SK-N-MC (cell line): ENCODE results near the gene SCD5.
"Not testable (repeated sequence)": the region's sequence is repeated elsewhere in the genome, so short reads cannot be mapped to it uniquely, and the experiment has no call there.

Experiments
- DNase-seq: peaks from one replicate; pipeline ENCODE4 v3.0.0-alpha.2; 2011; ENCODE audit warnings: low read depth, low spot score
- H3K27ac ChIP-seq: fragments of 200-600 bp; sonication (generic); 2 replicates; pipeline ENCODE4 v1.5.1; 2016; ENCODE audit warnings: mixed run types
- H3K36me3 ChIP-seq: fragments of 200-600 bp; sonication (generic); 2 replicates; pipeline ENCODE4 v1.6.1; 2017; ENCODE audit warnings: antibody characterized with exemption, low read length, mixed read lengths; ENCODE audit not compliant: insufficient read depth
- H3K4me3 ChIP-seq: fragments of 200-600 bp; sonication (generic); 2 replicates; pipeline ENCODE4 v1.5.1; 2016
- H3K9ac ChIP-seq: fragments of 200-600 bp; sonication (generic); 2 replicates; pipeline ENCODE4 v1.8.0; 2017; ENCODE audit warnings: mixed run types, mixed read lengths; ENCODE audit not compliant: insufficient read length
- H3K9me3 ChIP-seq: fragments of 200-600 bp; sonication (generic); 2 replicates; pipeline ENCODE4 v1.6.1; 2017; ENCODE audit warnings: low read depth, mild to moderate bottlenecking, antibody characterized with exemption, low read length, moderate library complexity, mixed read lengths
- EZH2 ChIP-seq: fragments of 200-600 bp; sonication (generic); IDR thresholded peaks from one replicate; pipeline ENCODE4 v1.6.1; 2017; ENCODE audit warnings: antibody characterized with exemption
- FOXP2 ChIP-seq: optimal IDR thresholded peaks from 2 replicates; pipeline ENCODE3; 2011; ENCODE audit warnings: mild to moderate bottlenecking, moderate library complexity; ENCODE audit not compliant: insufficient read depth; ENCODE audit errors: extremely low read length, control extremely low read depth
- POLR2AphosphoS5 ChIP-seq: IDR thresholded peaks from 2 replicates; pipeline ENCODE4 v1.6.1; 2012; ENCODE audit warnings: mild to moderate bottlenecking, low read depth, low read length, borderline replicate concordance

SCD5 gene

DNA sequence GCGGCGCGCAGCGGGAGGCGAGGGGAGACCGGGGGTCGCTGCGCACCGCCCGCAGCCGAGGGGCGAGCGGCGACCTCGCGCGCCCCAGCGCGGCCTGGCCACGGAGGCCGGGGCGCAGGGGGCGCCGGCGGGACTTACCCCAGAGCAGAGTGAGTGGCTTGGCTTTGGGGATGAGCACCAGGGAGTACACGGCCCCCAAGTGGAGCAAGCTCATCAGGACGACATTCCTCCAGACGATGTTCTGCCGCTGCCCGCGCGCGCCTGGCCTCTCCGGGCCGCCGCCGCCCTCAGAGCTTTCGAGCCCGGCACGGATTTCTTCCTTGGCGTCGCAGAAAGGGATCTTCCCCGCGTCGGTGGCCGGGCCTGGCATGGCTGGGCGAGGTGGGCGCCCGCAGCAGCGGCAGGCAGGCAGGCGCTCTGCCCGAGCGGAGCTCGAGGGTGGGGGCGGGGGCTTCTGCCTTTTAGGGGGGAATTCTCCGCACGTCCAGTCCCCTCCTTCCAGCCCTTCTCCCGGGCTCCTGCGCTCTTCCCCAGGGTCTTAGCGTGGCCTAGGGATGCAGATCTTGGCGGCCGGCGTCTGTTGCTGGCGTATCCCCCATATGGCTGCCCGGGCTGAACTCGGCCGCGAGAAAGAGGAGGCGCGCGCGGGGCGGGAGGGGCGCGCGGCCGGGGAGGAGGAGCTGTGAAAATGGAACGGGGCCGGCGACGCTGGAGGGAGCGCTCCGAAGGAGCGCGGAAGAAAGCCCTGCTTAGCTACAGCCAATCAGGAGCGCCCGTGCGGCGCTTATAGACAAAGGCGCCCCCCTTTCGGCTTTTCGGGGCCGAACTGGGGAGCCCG is at the start of gene SCD5:
Gene SCD5, minus strand, starts transcription at position 629 of the 838 bp plus-strand sequence. Its CDS starts 259 bp downstream, at position 370.
- H3K27ac ChIP-seq: no peak within 1 kb of the TSS
- peak within 1 kb of the TSS; percentile 73 for H3K9ac ChIP-seq
- peak within 1 kb of the TSS; percentile 97 for H3K4me3 ChIP-seq
- TF ChIP-seq EZH2 (no peak), POLR2AphosphoS5 (peak; percentile 69)
- no peaks in the 10 kb centered on the region for H3K9me3 ChIP-seq
- H3K36me3 ChIP-seq: peaks cover 4% of the 10 kb centered on the region; the same call in 1 of the 2 replicates
- no peak for DNase-seq

GRCh38 chr4:82842593-82842992 is 44.0 kb upstream of the SCD5 start:
- H3K4me3 ChIP-seq: no peak overlapping the region

GRCh38 chr4:82839624-82840023 is 41.0 kb upstream of the SCD5 start:
- Histone ChIP-seq H3K27ac (no peak overlapping the region), H3K9ac (no peak overlapping the region), H3K36me3 (peaks cover 78% of the 10 kb centered on the region), H3K4me3 (no peak overlapping the region), H3K9me3 (no peaks in the 10 kb centered on the region)
- DNase-seq: no peak
- no peak for TF ChIP-seq EZH2
- no peak for TF ChIP-seq POLR2AphosphoS5
- no peak for TF ChIP-seq FOXP2

More at GRCh38 chr4:82842593-82842992, 44.0 kb upstream of the SCD5 start:
- H3K27ac ChIP-seq: no peak overlapping the region
- no peaks in the 10 kb centered on the region for H3K9me3 ChIP-seq
- H3K36me3 ChIP-seq: peaks cover 78% of the 10 kb centered on the region
- DNase-seq: no peak
- no peak for TF ChIP-seq POLR2AphosphoS5
- no peak for TF ChIP-seq EZH2
- TF ChIP-seq FOXP2: no peak
- no peak overlapping the region for H3K9ac ChIP-seq

GRCh38 chr4:82833696-82834313 is 35.2 kb upstream of the SCD5 start:
- TF ChIP-seq POLR2AphosphoS5 (no peak), FOXP2 (no peak), EZH2 (no peak)
- no peak overlapping the region for H3K4me3 ChIP-seq
- no peak for DNase-seq
- peaks cover 61% of the 10 kb centered on the region for H3K36me3 ChIP-seq
- no peak overlapping the region for H3K27ac ChIP-seq
- H3K9me3 ChIP-seq: no peaks in the 10 kb centered on the region
- H3K9ac ChIP-seq: no peak overlapping the region

GRCh38 chr4:82833060-82833459 is 34.5 kb upstream of the SCD5 start:
- not testable (repeated sequence) for H3K9ac ChIP-seq, H3K4me3 ChIP-seq, H3K9me3 ChIP-seq, DNase-seq, H3K27ac ChIP-seq
- H3K36me3 ChIP-seq: peaks cover 61% of the 10 kb centered on the region

GRCh38 chr4:82825425-82825824 is 26.8 kb upstream of the SCD5 start:
- peaks cover 81% of the 10 kb centered on the region for H3K36me3 ChIP-seq

DNA sequence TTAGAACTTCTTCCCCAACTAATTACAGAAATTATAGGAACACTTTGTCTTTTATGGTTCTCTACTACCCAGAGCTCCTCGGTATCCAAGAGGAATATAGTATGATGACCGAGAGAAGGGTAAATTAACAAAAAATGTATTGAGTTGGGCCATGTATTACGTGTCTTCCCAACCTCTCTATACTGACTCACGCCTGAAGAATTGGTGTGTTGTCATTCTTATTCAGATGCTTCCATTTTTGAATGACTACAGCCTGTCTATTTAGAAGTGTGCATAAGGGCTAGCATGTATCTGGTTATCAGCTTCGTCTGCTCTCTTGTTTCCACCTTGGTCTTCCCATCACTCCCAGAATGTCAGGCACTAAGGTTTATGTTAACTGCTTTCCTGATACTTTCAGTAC is 24.5 kb upstream of the SCD5 start:
- no peaks in the 10 kb centered on the region for H3K9me3 ChIP-seq
- no peak for DNase-seq
- peaks cover 88% of the 10 kb centered on the region for H3K36me3 ChIP-seq
- no peak overlapping the region for H3K9ac ChIP-seq
- no peak overlapping the region for H3K4me3 ChIP-seq
- no peak overlapping the region for H3K27ac ChIP-seq
- no peak for TF ChIP-seq FOXP2
- TF ChIP-seq EZH2: no peak
- no peak for TF ChIP-seq POLR2AphosphoS5

More at GRCh38 chr4:82825425-82825824, 26.8 kb upstream of the SCD5 start:
- no peak for DNase-seq
- Histone ChIP-seq H3K9ac (no peak overlapping the region), H3K4me3 (no peak overlapping the region), H3K27ac (no peak overlapping the region), H3K9me3 (no peaks in the 10 kb centered on the region)
- TF ChIP-seq EZH2 (no peak), FOXP2 (no peak), POLR2AphosphoS5 (no peak)

- Histone ChIP-seq H3K9me3 (no peaks in the 10 kb centered on the region), H3K4me3 (no peak overlapping the region), H3K27ac (0 out of 2 replicates have a peak overlapping the region, but pooled peaks have one; percentile 13), H3K36me3 (peaks cover 73% of the 10 kb centered on the region), H3K9ac (no peak overlapping the region)
- no peak for DNase-seq
- TF ChIP-seq EZH2: no peak
- TF ChIP-seq FOXP2: no peak
- TF ChIP-seq POLR2AphosphoS5: no peak
Observed at GRCh38 chr4:82820689-82821088, 22.1 kb upstream of the SCD5 start.
